Femur (tissue), 1 donor: ENCODE data around the gene PUM1.

Source experiments
- DNase-seq: peaks from one replicate; pipeline ENCODE4 v3.0.0-alpha.2; 2017

Gene PUM1

DNA sequence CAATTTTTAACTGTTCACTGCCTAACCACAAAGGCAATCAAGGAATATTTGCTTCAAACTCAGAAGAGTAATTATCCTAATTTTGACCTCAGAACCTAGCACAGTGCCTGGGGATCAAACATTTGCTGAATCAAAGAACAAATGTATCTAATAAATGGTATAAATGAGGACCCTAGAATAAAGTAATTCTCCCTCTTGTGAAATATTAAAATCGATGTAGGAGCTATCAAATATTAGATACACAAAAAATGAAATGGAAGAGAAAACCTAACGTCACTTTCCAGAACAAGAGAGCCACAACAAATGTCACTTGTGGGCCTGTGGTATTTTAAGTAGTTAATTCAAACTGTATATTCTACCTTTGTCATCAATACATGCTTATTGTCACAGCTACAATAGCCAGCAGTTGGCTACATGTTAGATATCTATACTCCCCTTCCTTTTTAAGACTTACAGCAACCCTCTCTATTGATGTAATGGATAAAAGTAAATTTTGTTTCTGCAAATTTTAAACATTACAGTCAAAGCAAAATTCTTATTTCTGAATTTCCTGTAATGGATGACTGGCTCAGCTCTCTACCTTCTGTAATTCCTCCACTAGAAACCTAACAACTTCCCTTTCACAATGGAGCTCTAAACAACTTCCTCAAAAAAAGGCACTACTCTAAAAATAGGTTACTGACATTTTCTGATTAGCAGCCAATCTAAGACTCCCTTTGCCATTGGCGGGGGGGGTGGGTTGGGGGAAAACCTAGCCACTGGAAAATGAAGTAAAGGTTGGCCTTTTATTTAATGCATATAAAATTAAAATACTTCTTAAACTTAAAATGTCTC is 37.6 kb downstream of the PUM1 start:
- DNase-seq: no peak

DNA sequence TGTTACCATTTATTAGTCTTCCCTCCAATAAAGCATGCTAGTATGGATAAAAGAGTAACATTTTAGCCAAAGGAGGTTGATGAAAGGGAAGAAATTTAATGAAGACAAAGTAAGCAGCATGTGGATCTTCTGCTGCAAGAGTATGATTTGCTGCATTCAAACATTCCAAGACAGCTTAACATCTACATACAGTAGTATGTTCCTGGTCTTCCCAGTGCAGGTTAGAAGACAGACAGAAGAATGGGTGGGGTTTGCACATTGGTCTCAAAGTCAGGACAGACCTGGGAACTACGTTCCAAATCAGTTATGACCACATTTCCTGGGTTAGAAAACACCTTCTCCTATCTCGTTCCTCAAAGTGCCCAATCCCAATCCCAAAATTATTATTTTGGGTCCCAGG is 43.3 kb downstream of the PUM1 start:
- no peak for DNase-seq

DNA sequence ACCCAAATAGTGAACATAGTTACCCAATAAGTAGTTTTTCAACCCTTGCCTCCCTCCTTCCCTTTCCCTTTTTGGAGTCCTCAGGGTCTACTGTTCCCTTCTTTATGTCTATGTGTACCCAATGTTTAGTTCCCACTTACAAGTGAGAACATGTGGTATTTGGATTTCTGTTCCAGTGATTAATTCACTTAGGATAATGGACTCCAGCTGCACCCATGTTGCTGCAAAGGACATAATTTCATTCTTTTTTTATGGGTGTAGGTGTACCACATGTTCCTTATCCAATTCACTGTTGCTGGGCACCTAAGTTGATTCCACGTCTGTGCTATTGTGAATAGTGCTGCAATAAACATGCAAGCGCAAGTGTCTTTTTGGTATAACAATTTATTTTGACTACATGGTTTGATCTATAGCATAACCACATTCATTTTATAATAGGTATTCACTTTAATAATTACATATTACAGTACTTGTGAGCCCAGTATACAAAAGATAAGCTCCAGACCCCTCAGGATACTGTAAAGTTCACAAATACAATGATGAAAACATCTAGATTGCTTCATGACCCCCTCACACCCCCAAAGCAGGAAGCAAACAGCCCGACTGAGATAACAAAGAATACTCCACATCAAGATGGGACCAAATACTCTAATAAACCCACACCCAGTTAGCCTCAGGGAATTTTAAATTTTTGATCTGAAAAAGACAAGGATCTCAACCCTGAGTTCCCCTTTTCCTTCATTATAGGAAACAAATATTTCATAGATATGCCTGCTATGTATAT is 45.3 kb downstream of the PUM1 start:
- DNase-seq: no peak

DNA sequence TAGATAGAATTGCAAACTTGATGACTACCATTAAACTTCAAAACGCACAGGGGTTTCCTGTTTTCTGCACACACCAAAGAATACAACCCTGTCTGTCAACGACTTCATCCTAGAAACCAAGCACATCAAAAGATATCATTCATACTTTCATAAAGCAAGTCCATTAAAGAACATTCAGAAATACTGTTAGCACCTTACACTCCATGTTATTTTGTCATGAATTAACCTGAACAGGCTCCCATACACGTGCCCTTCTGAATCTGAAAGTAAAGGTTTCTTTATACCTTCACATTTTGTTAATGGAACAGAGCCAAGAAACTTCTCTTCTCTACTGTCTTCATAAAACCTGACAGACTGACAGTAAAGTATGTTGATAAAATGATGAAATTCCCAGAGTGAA is 46.1 kb downstream of the PUM1 start:
- DNase-seq: no peak

DNA sequence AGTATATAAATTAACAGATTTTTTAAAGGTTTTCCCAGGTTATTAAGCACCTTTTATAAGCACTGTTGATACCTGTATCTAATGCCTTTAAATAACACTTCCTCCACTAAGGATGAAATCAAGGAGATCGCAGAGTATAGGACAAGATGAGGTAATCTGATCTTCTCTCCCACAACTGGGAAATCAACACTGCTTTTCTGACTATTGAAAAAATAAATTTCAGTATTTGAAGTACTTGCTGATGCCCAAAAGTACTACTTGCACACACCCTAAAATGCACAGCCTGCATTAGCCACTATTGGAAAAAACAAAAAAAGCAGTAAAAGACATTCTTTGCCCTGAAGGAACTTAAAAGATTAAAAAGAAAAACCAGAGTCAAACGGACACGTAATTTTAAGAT is 48.6 kb downstream of the PUM1 start:
- DNase-seq: no peak

- no peak for DNase-seq
These were observed 52.2 kb downstream of the PUM1 start for GRCh38 chr1:31013187-31013864.

- DNase-seq: no peak
These were observed 53.1 kb downstream of the PUM1 start for GRCh38 chr1:31012210-31012924.

DNA sequence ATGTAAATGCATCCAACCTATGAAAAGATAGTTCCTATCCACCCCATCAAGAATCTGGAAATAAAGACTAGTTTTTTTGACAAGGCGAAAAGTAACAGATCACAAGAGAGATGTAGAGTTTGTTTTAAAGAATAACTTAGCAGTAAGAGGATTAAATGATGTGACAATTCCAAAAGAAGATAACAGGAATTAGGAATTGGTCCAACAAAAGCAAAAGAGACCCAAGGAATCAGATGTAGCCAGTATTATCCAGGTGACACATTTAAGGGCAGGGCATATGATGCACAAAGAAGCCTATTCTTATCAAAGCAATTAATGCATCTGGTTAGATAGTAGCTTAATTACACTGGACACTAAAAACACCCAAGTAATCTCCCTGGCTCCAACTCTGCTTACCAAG is 53.8 kb downstream of the PUM1 start:
- DNase-seq: no peak

DNA sequence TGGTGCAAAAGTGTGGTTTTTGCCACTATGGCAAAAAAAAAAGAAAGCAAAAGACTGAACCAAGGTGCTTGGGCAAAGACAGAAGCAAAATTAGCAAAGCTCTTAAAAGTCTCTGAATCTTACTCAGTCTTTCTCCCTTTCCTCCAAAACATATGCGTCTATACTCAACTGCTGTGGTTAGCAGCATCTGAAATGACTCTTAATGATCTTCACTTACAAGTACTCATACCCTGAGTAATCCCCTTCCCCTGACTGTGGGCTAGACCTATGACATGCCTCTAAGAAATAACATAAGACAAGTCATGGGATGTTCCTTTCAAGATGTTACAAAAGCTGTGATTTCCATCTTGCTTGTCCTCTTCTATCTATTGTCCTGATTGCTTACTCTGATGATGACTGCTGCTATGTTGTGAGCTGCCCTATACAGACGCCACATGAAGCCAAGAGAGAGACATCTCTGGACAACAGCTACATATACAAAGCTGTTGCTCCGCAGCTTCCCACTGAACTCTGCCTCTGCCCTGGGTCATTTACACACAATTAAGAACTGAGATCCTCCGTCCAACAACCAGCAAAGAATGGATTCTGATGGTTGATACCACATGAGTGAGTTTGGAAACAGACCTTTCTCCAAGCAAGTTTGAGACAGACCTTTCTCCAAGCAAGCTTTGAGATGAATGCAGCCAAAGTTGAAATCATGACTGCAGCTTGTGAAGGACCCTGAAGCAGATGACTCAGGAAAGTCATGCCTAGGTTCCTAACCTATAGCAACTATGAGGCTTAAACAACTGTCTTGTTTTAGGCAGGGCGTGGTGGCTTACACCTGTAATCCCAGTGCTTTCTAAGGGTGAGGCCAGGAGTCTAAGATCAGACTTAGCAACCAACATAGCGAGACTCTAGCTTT is 55.2 kb downstream of the PUM1 start:
- no peak for DNase-seq

DNA sequence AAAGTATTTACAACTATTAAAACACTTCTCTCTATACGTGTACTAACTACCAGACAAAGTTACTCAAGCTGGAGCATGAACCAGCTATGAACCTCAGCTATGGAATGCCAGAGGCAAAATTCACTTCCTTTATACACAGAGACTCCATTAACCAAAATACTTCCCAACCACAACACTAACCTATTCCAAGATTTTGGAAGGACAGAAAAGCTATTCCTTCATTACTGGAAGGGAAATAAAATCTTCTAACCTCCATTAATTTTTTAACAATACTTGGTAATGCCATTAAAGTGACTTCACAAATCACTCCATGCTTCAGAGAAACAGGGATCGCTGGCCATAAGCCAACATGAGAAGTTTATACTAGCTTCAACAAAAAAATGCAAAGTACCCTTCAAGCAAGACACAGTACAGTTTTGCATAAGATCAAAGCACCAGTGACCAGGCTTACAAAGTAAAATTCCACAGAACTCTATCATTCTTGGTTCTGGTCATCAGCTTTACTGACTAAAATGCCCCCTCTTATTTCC is 58.0 kb downstream of the PUM1 start:
- no peak for DNase-seq

DNA sequence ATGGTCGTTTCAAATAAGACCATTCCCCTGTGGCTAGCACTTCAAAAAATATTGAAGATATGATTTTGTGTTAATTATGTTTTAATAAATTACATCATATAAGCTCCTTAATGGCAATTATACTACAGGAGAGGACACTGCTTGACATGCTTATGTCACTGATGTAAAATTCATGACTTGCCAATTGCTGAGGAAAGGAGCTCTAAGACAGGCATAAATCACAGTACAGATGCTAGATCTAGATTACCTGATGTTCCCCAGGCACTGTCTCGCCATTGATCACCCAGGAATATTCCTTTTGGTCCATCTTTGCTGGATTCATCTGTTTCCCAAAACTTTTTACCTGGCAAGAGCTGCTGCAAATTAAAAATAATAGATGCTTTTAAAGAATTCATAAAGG is 58.8 kb downstream of the PUM1 start:
- DNase-seq: no peak

DNA sequence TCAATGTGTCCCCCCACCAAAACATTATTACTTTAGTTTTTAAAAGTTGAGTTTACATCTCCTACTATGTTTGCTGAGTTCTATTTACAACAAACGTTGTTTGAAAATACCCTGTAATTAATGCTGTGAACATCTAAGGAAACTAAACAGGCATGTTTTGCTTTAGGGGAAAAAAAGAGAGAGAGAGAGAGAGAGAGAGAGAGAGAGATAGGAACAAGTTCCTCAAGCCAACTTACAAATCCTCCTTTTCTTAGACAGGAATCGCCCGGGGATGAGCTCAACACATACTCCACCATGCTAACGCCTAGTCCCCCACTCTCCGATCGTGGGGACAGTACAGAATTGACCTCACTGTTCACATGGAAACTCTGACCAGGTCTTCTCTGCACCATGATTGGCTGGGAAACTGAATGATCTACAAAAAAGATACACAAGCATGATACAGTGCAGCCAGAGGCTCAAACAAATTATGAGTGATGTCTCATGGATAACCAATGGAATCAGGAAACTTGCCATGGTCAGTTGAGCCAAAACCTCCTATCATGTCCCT is 59.8 kb downstream of the PUM1 start:
- DNase-seq: no peak

DNA sequence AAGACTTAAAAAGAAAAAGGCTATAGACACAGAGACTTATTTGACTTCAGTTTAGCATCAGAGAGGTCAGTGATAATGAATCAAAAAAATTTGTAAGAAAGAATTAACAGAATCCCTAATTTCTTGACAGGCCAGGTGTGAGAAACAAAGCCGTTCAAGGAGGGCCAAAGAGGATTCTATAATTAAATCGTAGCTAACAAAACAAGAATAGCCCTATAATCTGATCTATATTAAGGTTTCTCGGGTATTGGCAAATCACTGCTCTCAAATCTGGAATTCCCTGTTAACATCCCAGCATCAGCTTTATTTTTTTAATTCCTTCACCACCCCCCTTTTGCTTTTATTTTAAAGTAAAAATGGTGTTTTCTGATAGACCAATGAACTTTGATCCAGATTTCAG is 60.3 kb downstream of the PUM1 start:
- no peak for DNase-seq

- no peak for DNase-seq
These were observed 61.3 kb downstream of the PUM1 start for GRCh38 chr1:31004231-31004621.

GRCh38 chr1:31003613-31004230 is 61.8 kb downstream of the PUM1 start:
- no peak for DNase-seq

DNA sequence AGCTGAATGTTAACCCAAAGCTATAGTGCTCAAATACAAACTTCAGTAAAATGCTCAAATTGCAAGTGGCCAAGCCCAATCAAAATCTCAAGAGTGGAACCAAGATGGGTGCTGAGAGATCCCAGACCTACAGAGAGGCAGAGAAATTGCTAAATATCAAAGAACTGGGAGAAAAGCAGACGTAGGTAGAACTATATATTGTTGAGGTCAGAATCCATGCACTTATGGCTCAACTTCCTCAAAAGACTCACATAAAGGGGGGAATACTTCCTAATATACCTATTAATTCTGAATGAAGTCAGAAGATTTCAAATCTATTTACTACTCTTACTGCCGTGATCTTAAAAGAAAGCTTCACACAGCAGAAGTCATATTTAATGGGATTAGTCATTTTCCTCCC is 65.2 kb downstream of the PUM1 start:
- DNase-seq: no peak

- DNase-seq: no peak
These were observed 66.6 kb downstream of the PUM1 start for GRCh38 chr1:30998887-30999286.

DNA sequence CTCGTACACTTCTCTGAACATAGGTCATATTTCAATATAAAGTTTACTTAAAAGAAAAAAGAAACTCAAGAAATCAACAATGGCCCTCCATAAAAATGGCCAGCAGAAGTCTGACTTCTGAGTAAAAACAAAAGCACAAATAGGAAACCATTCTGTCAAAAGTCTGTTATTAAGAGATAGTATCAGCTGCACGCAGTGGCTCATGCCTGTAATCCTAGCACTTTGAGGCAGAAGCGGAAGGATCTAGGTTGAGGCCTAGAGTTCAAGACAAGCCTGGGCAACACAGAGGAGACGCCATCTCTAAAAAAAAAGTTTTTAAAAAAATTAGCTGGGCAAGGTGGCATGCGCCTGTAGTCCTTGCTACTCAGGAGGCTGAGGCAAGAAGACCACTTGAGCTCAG is 67.3 kb downstream of the PUM1 start:
- no peak for DNase-seq

- no peak for DNase-seq
These were observed 68.0 kb downstream of the PUM1 start for GRCh38 chr1:30997463-30998057.

- no peak for DNase-seq
These were observed 69.4 kb downstream of the PUM1 start for GRCh38 chr1:30995990-30996612.
